MM.1S (cell line): ENCODE results near the gene STAT1.

Source experiments
- EZH2 ChIP-seq: fragments of 300-600 bp; sonication (generic); optimal IDR thresholded peaks from 2 replicates; pipeline ENCODE3; 2017; ENCODE audit warnings: low read depth, mild to moderate bottlenecking, antibody characterized with exemption, low read length, mixed read lengths
- EZH2phosphoT487 ChIP-seq: fragments of 300-600 bp; sonication (generic); IDR thresholded peaks from 2 replicates; pipeline ENCODE4 v1.6.1; 2018; ENCODE audit warnings: antibody characterized with exemption, low read length
- TF ChIP-seq, protein P1 (sequence below): fragments of 300-600 bp; sonication (generic); IDR thresholded peaks from 2 replicates; pipeline ENCODE4 v1.5.1; 2016; ENCODE audit warnings: antibody characterized with exemption, low read length, mixed read lengths

DNA sequence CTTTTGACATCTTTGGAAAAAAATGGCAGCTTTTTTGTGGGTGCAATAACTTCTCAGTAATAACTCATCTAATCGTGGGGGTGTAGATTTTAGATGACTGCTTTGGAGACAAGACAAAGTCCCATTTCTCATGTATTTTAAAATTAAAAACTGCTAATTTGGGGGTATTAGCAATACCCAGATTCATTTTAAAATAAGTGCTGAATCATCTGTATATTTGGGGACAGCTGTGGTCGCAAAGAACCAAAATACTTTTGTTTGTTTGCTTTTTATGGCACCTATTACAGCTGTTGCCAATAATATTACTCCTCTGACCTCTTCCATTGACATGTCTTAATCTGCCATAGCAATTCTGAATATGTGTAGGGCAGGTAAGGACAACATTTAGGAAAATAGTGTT is 45.4 kb downstream of the STAT1 start:
- TF ChIP-seq EZH2phosphoT487 (no peak), EZH2 (no peak)
- TF ChIP-seq, protein P1, sequence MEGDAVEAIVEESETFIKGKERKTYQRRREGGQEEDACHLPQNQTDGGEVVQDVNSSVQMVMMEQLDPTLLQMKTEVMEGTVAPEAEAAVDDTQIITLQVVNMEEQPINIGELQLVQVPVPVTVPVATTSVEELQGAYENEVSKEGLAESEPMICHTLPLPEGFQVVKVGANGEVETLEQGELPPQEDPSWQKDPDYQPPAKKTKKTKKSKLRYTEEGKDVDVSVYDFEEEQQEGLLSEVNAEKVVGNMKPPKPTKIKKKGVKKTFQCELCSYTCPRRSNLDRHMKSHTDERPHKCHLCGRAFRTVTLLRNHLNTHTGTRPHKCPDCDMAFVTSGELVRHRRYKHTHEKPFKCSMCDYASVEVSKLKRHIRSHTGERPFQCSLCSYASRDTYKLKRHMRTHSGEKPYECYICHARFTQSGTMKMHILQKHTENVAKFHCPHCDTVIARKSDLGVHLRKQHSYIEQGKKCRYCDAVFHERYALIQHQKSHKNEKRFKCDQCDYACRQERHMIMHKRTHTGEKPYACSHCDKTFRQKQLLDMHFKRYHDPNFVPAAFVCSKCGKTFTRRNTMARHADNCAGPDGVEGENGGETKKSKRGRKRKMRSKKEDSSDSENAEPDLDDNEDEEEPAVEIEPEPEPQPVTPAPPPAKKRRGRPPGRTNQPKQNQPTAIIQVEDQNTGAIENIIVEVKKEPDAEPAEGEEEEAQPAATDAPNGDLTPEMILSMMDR = no peak
